ENCODE results near the gene C3orf18.

The C3orf18 gene

DNA sequence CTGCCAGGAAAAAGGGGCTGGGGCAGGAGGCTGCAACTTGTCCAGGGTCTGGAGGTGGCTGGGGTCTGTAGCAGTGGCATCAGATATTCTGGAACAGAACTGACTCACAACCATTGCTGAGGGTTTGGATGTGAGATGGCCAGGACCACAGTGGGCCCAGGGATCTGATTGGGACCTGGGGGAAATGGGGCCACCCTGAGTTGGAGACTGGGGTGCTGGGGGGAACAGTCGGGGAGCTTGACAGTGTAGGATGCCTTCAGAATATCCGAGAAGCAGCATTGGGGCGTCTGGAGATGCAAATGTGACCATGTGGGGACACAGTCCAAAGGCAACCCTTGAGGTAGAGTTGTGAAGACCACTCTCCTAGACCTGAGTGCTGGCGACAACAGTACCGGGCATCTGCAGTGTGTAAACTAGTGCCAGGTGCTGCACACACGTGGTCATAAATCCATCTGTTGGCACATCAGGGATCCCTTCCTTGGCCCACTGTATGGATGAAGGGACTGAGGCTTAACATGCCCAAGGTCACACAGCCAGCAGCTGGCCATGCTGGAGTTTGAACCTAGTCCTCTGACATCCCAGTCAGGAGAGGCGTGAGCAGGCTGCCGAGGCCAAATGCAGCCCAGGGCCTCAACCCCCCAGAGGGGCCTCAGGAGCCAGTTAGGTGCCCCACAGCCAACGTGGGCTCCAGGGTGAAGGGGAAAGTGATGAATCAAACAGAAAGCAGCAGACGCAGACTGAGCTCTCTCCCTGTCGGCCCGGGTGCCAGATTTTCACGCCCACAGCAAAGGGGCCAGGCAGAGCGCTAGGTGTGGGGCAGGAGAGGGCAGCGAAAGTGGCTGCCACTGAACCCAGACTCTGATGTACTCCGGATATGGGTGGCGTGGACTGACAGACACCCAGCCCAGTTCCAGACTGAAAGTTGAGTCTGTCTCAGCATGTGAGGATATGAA is 20.5 kb upstream of the C3orf18 start:
- H3K27me3 ChIP-seq (ENCODE audit: insufficient read depth, low read length), result no peaks in the 10 kb centered on the region
- WGBS, result 85% methylated on average over 17 of the region's 17 CpGs
- 0 out of 2 replicates have a peak, but pooled peaks cover 2% of the 10 kb centered on the region for H3K36me3 ChIP-seq (ENCODE audit: insufficient read depth, low read length)
- H3K4me3 ChIP-seq (ENCODE audit: low read length), result no peak overlapping the region
- no peak overlapping the region for H3K27ac ChIP-seq (ENCODE audit: low read depth, low read length)
- no peaks in the 10 kb centered on the region for H3K9me3 ChIP-seq (ENCODE audit: insufficient read depth, low read depth, low read length)
- H3K4me1 ChIP-seq (ENCODE audit: insufficient read depth, low read length), result no peaks in the 10 kb centered on the region
- no peak overlapping the region for H3K9ac ChIP-seq (ENCODE audit: low read depth, low read length)

DNA sequence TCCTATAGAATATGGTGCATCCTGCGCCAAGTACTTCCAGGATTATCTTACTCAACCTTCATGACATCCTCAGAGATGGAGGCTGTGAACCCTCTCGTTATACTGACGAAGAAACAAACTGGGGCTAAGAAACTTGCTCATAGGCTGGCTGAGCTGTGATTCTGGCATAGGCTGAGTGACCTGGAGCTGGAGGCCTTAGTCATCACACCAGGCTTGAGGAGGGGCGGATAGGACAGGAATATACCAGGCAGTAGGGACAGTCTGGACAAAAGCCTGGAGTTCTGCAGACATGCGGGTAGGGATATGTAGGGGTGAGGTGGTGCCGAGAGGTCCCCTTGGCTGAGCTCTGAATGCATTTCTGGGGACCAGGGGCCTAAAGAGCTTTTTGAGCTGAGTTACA is 19.8 kb upstream of the C3orf18 start:
- Histone ChIP-seq H3K27me3 (ENCODE audit: insufficient read depth, low read length) (no peaks in the 10 kb centered on the region), H3K27ac (ENCODE audit: low read depth, low read length) (no peak overlapping the region), H3K4me3 (ENCODE audit: low read length) (no peak overlapping the region), H3K36me3 (ENCODE audit: insufficient read depth, low read length) (0 out of 2 replicates have a peak, but pooled peaks cover 2% of the 10 kb centered on the region), H3K9me3 (ENCODE audit: insufficient read depth, low read depth, low read length) (no peaks in the 10 kb centered on the region), H3K4me1 (ENCODE audit: insufficient read depth, low read length) (no peaks in the 10 kb centered on the region), H3K9ac (ENCODE audit: low read depth, low read length) (no peak overlapping the region)
- 92% methylated on average over 6 of the region's 6 CpGs for WGBS

DNA sequence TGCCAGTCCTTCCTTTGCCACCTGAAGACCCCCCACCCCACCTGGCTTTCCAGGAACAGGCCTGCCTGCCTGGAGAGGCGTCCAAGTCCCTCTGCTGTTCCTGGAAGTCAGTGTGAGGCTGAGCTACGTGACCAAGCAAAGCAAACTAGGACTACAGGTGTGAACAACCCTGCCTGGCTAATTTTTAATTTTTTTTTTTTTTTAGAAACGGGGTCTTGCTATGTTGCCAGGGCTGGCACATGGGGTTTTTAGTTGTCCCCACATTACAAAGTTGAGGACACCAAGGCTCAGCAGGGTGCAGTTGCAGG is 19.2 kb upstream of the C3orf18 start:
- H3K4me3 ChIP-seq (ENCODE audit: low read length), result no peak overlapping the region
- 78% methylated on average over 3 of the region's 3 CpGs for WGBS
- H3K9me3 ChIP-seq (ENCODE audit: insufficient read depth, low read depth, low read length), result no peaks in the 10 kb centered on the region
- H3K27ac ChIP-seq (ENCODE audit: low read depth, low read length), result no peak overlapping the region
- no peaks in the 10 kb centered on the region for H3K4me1 ChIP-seq (ENCODE audit: insufficient read depth, low read length)
- no peaks in the 10 kb centered on the region for H3K27me3 ChIP-seq (ENCODE audit: insufficient read depth, low read length)
- H3K9ac ChIP-seq (ENCODE audit: low read depth, low read length), result no peak overlapping the region
- 0 out of 2 replicates have a peak, but pooled peaks cover 2% of the 10 kb centered on the region for H3K36me3 ChIP-seq (ENCODE audit: insufficient read depth, low read length)

DNA sequence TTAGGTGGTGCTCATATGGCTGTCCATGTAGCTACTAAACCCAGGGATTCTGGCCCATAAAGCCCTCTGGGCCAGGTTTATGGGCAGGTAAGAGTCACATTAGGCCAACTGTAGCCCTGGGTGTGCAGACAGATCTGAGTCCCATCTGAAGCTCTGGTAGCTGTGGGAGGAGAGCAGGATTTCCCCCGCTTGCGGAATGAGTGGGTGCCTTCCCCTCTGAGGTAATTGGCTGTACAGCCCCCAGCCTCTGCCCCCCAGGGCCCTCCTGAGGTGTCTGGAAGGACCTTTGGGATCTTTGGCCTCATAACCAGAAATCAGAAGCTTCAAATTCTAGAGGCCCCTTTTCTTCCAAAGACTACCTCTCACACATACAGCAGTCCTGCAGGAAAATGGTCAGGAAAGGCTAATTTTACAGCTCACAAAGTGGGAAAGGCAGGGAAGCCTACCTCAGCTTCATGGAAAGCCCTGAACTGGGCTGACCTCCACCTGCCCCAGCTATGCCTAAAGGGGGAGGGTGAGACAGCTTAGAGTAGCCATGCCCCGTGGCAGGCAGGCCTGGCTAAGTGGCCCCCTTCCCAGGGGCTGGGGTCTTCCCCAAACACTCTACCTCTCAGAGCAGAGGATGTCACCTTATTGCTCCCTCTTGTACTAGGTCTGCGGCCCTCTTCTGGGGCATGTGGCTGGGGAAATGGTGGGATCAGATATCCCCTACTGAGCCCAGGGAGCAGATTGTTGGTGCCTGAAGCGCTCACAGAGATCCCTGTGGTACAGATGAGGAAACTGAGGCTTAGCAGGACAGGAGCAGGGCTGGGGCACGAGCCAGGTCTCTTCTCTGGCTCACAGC is 18.6 kb upstream of the C3orf18 start:
- Histone ChIP-seq H3K27me3 (ENCODE audit: insufficient read depth, low read length) (no peaks in the 10 kb centered on the region), H3K9me3 (ENCODE audit: insufficient read depth, low read depth, low read length) (no peaks in the 10 kb centered on the region), H3K36me3 (ENCODE audit: insufficient read depth, low read length) (0 out of 2 replicates have a peak, but pooled peaks cover 2% of the 10 kb centered on the region), H3K4me1 (ENCODE audit: insufficient read depth, low read length) (no peaks in the 10 kb centered on the region), H3K9ac (ENCODE audit: low read depth, low read length) (no peak overlapping the region), H3K27ac (ENCODE audit: low read depth, low read length) (no peak overlapping the region), H3K4me3 (ENCODE audit: low read length) (no peak overlapping the region)
- WGBS, result 88% methylated on average over 6 of the region's 6 CpGs

DNA sequence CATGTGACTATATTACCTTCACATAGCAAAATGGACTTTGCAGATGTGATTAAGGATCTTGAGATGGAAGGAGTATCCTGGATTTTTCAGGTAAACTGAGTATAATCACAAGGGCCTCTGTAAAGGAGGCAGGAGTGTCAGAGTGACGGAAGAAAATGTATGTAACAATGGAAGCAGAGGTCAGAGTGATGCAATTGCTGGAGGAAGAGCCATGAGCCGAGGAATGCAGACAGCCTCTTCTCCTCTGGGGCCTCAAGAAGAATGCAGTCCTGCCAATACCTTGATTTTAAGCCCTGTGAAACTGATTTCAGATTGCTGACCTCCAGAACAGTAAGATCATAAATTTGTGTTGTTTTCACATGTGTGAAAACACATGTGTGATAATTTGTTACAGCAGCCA is 16.8 kb upstream of the C3orf18 start:
- 85% methylated on average over 2 of the region's 2 CpGs for WGBS
- Histone ChIP-seq H3K9ac (ENCODE audit: low read depth, low read length) (no peak overlapping the region), H3K9me3 (ENCODE audit: insufficient read depth, low read depth, low read length) (no peaks in the 10 kb centered on the region), H3K4me1 (ENCODE audit: insufficient read depth, low read length) (no peaks in the 10 kb centered on the region), H3K36me3 (ENCODE audit: insufficient read depth, low read length) (peaks cover 8% of the 10 kb centered on the region; the same call in 1 of the 2 replicates), H3K27me3 (ENCODE audit: insufficient read depth, low read length) (no peaks in the 10 kb centered on the region), H3K4me3 (ENCODE audit: low read length) (no peak overlapping the region), H3K27ac (ENCODE audit: low read depth, low read length) (no peak overlapping the region)

DNA sequence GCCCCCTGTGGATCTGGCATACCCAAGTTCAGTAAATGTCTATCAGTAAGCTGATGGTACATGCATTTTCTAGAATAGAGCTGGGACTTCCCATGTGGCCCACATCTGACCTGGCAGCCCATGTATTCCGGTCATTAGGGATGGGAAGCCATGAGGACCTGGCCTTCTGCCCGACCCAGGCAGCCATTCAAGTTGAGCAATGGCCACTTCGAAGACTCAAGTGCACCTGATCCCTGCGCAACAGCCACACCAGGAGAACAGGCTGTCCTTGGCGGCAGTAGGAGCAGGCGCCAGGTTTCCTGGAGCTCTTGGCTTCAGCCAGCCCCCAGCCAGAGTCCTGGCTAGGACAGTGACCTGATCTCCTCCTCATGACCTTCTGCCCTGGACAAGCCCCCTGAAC is 16.4 kb upstream of the C3orf18 start:
- no peak overlapping the region for H3K9ac ChIP-seq (ENCODE audit: low read depth, low read length)
- WGBS, result 94% methylated on average over 6 of the region's 6 CpGs
- H3K27me3 ChIP-seq (ENCODE audit: insufficient read depth, low read length), result no peaks in the 10 kb centered on the region
- H3K4me3 ChIP-seq (ENCODE audit: low read length), result no peak overlapping the region
- no peak overlapping the region for H3K27ac ChIP-seq (ENCODE audit: low read depth, low read length)
- H3K9me3 ChIP-seq (ENCODE audit: insufficient read depth, low read depth, low read length), result no peaks in the 10 kb centered on the region
- H3K4me1 ChIP-seq (ENCODE audit: insufficient read depth, low read length), result no peaks in the 10 kb centered on the region
- peaks cover 8% of the 10 kb centered on the region; the same call in 1 of the 2 replicates for H3K36me3 ChIP-seq (ENCODE audit: insufficient read depth, low read length)

DNA sequence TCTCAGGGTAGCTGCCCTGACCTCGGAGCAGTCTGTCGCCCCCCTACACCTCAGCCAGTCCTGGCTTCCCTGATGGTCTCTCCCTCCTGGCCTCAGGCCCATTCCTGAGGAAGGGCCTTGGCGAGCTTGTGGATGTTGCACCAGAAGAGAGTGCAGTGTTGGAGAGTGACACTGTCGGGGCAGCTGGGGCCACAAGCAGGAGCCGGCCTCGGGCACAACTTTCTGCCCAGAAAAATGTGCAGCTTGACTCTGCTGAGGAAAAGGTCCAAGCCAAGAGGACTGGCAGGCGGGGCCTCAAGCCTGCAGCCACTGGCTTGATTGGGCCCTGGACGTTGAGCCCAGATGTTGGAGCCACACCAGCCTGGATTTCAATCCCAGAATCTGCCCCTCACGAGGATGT is 14.5 kb upstream of the C3orf18 start:
- peaks cover 15% of the 10 kb centered on the region; the same call in 1 of the 2 replicates for H3K36me3 ChIP-seq (ENCODE audit: insufficient read depth, low read length)
- H3K4me1 ChIP-seq (ENCODE audit: insufficient read depth, low read length), result no peaks in the 10 kb centered on the region
- no peak overlapping the region for H3K27ac ChIP-seq (ENCODE audit: low read depth, low read length)
- 81% methylated on average over 9 of the region's 9 CpGs for WGBS
- no peak overlapping the region for H3K9ac ChIP-seq (ENCODE audit: low read depth, low read length)
- H3K4me3 ChIP-seq (ENCODE audit: low read length), result no peak overlapping the region
- no peaks in the 10 kb centered on the region for H3K9me3 ChIP-seq (ENCODE audit: insufficient read depth, low read depth, low read length)
- no peaks in the 10 kb centered on the region for H3K27me3 ChIP-seq (ENCODE audit: insufficient read depth, low read length)

DNA sequence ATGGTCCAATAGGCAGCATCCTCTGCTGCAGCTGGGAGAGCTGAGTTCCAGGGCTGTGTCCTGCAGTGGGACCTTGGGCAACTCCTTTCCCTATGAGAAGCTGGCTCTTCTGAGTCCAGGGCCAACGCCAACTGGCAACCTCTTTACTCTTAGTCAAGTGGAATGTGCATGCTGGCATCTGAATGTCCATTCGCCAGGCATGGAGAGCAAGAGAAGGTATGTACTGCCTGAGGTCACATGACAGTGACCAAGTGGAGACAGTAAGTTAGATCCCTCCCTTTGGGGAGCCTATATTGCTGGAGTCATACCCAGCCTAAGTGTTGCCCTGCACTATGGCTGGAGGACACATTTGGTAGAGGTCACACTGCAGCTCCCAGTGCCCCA is 13.9 kb upstream of the C3orf18 start:
- H3K27me3 ChIP-seq (ENCODE audit: insufficient read depth, low read length), result no peaks in the 10 kb centered on the region
- WGBS, result 93% methylated on average over 2 of the region's 2 CpGs

DNA sequence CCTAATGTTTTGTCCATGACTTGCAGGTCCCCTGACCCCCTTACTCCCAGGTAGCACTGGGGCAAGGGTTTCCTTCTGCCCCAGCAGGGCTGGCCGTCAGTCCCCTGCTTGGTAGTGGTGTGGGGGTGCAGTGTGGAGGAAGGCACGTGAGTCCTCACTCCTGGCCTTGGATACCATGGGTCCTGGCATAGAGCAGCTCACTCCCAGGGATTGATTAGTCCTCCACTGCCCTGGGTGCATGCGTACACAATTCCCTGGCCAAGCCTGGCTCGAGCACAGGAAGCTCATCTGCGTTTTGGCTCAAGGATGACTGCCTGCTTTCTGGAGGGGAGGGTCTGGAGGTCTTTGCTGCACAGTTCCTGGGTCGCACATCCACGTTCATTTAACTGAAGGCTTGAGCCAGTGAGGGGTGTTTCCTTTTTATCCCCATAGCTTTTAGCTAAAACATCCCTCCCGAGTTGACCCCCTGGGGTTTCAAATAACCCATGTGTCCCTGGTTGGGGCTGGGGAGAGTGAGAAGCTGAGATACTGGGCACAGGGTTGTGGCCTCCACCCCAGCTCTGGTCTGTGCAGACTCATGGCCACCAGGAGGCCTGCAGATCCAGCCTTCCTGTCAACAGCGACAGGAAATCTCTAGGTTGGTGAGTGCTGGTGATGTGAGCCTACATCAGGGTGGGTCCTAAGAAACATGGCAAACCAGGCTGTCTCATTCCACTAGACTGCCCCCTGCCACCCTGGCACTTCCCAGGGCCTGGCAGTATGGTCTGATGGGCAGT is 13.3 kb upstream of the C3orf18 start:
- Histone ChIP-seq H3K4me3 (ENCODE audit: low read length) (no peak overlapping the region), H3K27me3 (ENCODE audit: insufficient read depth, low read length) (no peaks in the 10 kb centered on the region), H3K27ac (ENCODE audit: low read depth, low read length) (no peak overlapping the region), H3K36me3 (ENCODE audit: insufficient read depth, low read length) (peaks cover 15% of the 10 kb centered on the region; the same call in 1 of the 2 replicates), H3K9me3 (ENCODE audit: insufficient read depth, low read depth, low read length) (no peaks in the 10 kb centered on the region), H3K9ac (ENCODE audit: low read depth, low read length) (no peak overlapping the region), H3K4me1 (ENCODE audit: insufficient read depth, low read length) (no peaks in the 10 kb centered on the region)
- 89% methylated on average over 9 of the region's 9 CpGs for WGBS

More for the DNA sequence above, 13.9 kb upstream of the C3orf18 start:
- Histone ChIP-seq H3K4me1 (ENCODE audit: insufficient read depth, low read length) (no peaks in the 10 kb centered on the region), H3K9me3 (ENCODE audit: insufficient read depth, low read depth, low read length) (no peaks in the 10 kb centered on the region), H3K9ac (ENCODE audit: low read depth, low read length) (no peak overlapping the region), H3K4me3 (ENCODE audit: low read length) (no peak overlapping the region), H3K27ac (ENCODE audit: low read depth, low read length) (no peak overlapping the region), H3K36me3 (ENCODE audit: insufficient read depth, low read length) (peaks cover 15% of the 10 kb centered on the region; the same call in 1 of the 2 replicates)

DNA sequence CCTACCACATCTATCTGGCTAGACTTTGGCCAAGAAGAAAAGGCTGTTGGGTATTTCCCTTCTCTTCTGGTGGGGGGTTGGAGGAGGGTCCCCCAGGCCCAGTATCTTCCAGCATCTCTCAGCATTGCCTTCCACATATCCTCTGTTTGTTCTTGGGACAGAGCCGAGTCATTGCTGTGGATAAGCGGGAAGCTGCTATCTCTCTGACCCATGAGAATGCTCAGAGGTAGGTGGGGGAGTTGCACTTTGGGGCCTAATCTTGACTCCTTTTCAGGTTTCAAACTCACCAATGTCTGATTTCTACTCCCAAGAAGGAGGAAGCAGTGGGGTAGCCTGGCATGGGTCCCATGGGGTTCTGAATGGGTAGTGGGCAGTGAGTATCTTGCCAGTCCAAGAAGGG is 9.8 kb upstream of the C3orf18 start:
- WGBS, result 93% methylated on average over 2 of the region's 2 CpGs
- Histone ChIP-seq H3K27ac (ENCODE audit: low read depth, low read length) (no peak overlapping the region), H3K36me3 (ENCODE audit: insufficient read depth, low read length) (peaks cover 13% of the 10 kb centered on the region; the same call in 1 of the 2 replicates), H3K4me3 (ENCODE audit: low read length) (no peak overlapping the region), H3K27me3 (ENCODE audit: insufficient read depth, low read length) (no peaks in the 10 kb centered on the region), H3K9ac (ENCODE audit: low read depth, low read length) (no peak overlapping the region), H3K9me3 (ENCODE audit: insufficient read depth, low read depth, low read length) (no peaks in the 10 kb centered on the region), H3K4me1 (ENCODE audit: insufficient read depth, low read length) (no peaks in the 10 kb centered on the region)

Measured in HUES64 (cell line).